ENCODE measurements around the gene MACROH2A2. TPM values are rescaled to one million over a fixed set of nuclear protein-coding genes. Genes with fewer than 3 reads are reported as not detected.

The MACROH2A2 gene
- total RNA-seq, 1 donor from 2014 or later = 31.2 TPM

DNA sequence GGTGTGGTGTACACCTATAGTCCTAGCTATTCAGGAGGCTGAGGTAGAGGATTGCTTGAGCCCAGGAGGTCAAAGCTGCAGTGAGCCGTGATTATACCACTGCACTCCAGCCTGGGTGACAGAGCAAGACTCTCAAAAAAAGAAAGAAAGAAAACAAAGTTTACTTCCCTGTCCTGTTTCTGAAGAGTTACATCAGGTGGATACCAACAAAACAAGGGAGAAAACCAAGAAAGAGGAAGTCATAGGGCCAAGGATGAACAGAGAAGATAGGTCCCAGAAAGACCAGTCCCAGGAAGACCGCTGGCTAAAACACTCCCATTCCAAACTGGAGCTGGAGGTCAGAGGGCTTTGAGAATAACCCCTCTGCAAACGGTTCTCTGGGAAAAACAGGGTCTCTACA lies 13.5 kb downstream of the MACROH2A2 start:
- Mint-ChIP-seq H3K9me3 (ENCODE audit: unreplicated experiment) (no peaks in the 10 kb centered on the region), H3K4me3 (ENCODE audit: unreplicated experiment) (no peak overlapping the region), H3K36me3 (ENCODE audit: unreplicated experiment) (peaks cover 5% of the 10 kb centered on the region), H3K27ac (ENCODE audit: unreplicated experiment) (no peak overlapping the region), H3K4me1 (ENCODE audit: unreplicated experiment) (no peaks in the 10 kb centered on the region), H3K27me3 (ENCODE audit: unreplicated experiment) (no peaks in the 10 kb centered on the region)
- TF ChIP-seq, protein P1, sequence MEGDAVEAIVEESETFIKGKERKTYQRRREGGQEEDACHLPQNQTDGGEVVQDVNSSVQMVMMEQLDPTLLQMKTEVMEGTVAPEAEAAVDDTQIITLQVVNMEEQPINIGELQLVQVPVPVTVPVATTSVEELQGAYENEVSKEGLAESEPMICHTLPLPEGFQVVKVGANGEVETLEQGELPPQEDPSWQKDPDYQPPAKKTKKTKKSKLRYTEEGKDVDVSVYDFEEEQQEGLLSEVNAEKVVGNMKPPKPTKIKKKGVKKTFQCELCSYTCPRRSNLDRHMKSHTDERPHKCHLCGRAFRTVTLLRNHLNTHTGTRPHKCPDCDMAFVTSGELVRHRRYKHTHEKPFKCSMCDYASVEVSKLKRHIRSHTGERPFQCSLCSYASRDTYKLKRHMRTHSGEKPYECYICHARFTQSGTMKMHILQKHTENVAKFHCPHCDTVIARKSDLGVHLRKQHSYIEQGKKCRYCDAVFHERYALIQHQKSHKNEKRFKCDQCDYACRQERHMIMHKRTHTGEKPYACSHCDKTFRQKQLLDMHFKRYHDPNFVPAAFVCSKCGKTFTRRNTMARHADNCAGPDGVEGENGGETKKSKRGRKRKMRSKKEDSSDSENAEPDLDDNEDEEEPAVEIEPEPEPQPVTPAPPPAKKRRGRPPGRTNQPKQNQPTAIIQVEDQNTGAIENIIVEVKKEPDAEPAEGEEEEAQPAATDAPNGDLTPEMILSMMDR (IDR thresholded peaks at IDR 0.05) = no peak
- no peak for DNase-seq (ENCODE audit: extremely low spot score, unreplicated experiment)

DNA sequence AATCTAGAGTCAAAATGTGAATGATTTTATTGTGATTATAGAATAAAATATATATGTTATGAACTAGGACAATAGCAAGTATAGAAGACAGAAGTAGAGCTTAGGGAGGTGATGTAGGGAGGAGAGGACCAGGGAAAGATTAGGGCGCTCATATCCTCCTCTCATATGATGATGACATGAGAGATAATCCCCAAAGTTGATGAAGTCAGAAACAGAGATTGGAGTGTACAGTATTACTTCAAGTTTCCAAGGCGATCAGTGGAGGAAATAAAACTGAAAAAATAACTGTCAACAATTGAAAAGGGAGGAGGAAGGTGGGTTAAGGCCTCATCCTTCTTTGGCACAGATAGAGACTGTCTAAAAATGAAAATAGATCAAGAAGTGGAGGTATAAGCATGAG lies 14.9 kb downstream of the MACROH2A2 start:
- TF ChIP-seq, protein P1 (IDR thresholded peaks at IDR 0.05) = no peak
- DNase-seq (ENCODE audit: extremely low spot score, unreplicated experiment) = no peak
- Mint-ChIP-seq H3K36me3 (ENCODE audit: unreplicated experiment) (peaks cover 5% of the 10 kb centered on the region), H3K9me3 (ENCODE audit: unreplicated experiment) (no peaks in the 10 kb centered on the region), H3K4me1 (ENCODE audit: unreplicated experiment) (no peaks in the 10 kb centered on the region), H3K27me3 (ENCODE audit: unreplicated experiment) (no peaks in the 10 kb centered on the region), H3K27ac (ENCODE audit: unreplicated experiment) (no peak overlapping the region), H3K4me3 (ENCODE audit: unreplicated experiment) (no peak overlapping the region)

DNA sequence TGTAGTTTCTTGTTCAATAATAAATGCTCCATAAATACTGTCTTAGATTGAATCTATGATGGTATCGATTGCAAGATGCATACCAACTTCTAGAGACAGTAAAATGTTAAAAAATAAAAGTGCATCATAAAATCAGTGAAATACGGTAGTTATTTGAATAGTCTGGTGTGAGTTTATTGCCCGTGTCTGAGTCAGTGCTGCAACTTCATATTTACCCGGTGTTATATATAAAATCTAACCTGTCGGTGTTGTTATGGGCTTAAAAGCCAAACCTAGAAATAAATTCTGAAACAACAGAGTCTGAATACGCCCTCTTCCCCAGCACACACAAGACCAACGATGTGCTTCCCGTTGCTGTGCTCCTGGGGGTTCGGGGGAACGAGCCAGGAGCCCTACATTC lies 16.3 kb downstream of the MACROH2A2 start:
- Mint-ChIP-seq H3K9me3 (ENCODE audit: unreplicated experiment) (no peaks in the 10 kb centered on the region), H3K4me1 (ENCODE audit: unreplicated experiment) (no peaks in the 10 kb centered on the region), H3K27me3 (ENCODE audit: unreplicated experiment) (no peaks in the 10 kb centered on the region), H3K27ac (ENCODE audit: unreplicated experiment) (no peak overlapping the region), H3K4me3 (ENCODE audit: unreplicated experiment) (no peak overlapping the region), H3K36me3 (ENCODE audit: unreplicated experiment) (peaks cover 5% of the 10 kb centered on the region)
- TF ChIP-seq, protein P1 (IDR thresholded peaks at IDR 0.05) = no peak
- no peak for DNase-seq (ENCODE audit: extremely low spot score, unreplicated experiment)

DNA sequence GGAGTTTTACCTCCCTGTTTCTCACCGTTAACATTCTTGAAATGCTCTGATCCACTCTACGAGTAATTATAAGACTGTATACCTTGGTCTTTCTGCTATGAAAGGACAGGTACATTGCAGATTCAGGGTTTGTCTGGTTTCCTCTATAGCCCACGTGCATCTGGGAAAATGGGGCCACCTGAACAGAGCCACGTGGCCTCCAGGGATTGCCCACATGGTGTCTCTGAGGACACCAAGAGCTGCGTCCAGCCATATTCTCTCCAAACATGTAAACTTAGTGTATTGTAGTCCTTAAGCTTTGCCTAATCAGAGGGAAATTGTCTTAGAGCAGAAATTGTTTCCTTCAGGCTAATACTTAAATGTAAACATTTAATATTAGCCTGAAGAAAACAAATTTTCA lies 16.7 kb downstream of the MACROH2A2 start:
- Mint-ChIP-seq H3K27ac (ENCODE audit: unreplicated experiment) (no peak overlapping the region), H3K4me3 (ENCODE audit: unreplicated experiment) (no peak overlapping the region), H3K36me3 (ENCODE audit: unreplicated experiment) (peaks cover 5% of the 10 kb centered on the region), H3K4me1 (ENCODE audit: unreplicated experiment) (no peaks in the 10 kb centered on the region), H3K27me3 (ENCODE audit: unreplicated experiment) (no peaks in the 10 kb centered on the region), H3K9me3 (ENCODE audit: unreplicated experiment) (no peaks in the 10 kb centered on the region)
- DNase-seq (ENCODE audit: extremely low spot score, unreplicated experiment) = no peak
- TF ChIP-seq, protein P1 (IDR thresholded peaks at IDR 0.05) = no peak

DNA sequence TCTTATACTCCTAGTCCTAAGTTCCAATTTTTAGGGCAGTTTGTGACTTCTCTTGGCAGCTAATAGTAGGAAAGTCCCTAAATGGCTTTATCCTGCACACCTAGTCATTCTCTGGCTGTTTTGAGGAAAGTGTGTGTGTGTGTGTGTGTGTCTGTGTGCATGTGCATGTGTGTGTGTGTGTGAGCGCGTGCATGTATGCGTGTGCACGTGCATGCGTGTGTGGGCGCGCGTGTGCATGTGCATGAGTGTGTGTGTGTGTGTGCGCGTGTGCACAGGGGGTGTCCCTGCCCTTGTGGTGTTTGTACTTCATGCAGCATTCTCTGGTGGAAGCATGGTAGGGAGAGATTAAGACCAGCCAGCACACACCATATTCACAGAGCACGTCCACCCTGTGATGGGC lies 18.2 kb downstream of the MACROH2A2 start:
- Mint-ChIP-seq H3K27me3 (ENCODE audit: unreplicated experiment) (no peaks in the 10 kb centered on the region), H3K9me3 (ENCODE audit: unreplicated experiment) (no peaks in the 10 kb centered on the region), H3K4me3 (ENCODE audit: unreplicated experiment) (no peak overlapping the region), H3K36me3 (ENCODE audit: unreplicated experiment) (no peaks in the 10 kb centered on the region), H3K27ac (ENCODE audit: unreplicated experiment) (no peak overlapping the region), H3K4me1 (ENCODE audit: unreplicated experiment) (no peaks in the 10 kb centered on the region)
- TF ChIP-seq, protein P1 (IDR thresholded peaks at IDR 0.05) = no peak
- DNase-seq (ENCODE audit: extremely low spot score, unreplicated experiment) = no peak
